ENCODE data around the gene CXXC4. TPM values are rescaled to one million over a fixed set of nuclear protein-coding genes. Genes with fewer than 3 reads are reported as not detected.

Gene CXXC4
- polyA plus RNA-seq, 3 donors, result not detected

- no peak for DNase-seq
- H3K9me3 Mint-ChIP-seq, result peaks cover 0 to 5% (median 0%) of the 10 kb centered on the region in 7 donors
- TF ChIP-seq CTCF (IDR thresholded peaks at IDR 0.05), result no peak
- no peaks in the 10 kb centered on the region for H3K36me3 Mint-ChIP-seq
- no peak overlapping the region for H3K27ac Mint-ChIP-seq
- no peaks in the 10 kb centered on the region for H3K9me3 ChIP-seq (replicated peaks in 1 of 2; ENCODE audit: control insufficient read depth in 1 of 2, insufficient read depth in 1 of 2, low read length in 2 of 2)
- H3K27me3 Mint-ChIP-seq (ENCODE audit: low read depth in 3 of 3), result peaks cover 0 to 1% (median 0%) of the 10 kb centered on the region in 3 donors
- H3K27me3 ChIP-seq (ENCODE audit: control insufficient read depth in 2 of 2, insufficient read depth in 2 of 2, low read length in 2 of 2), result no peaks in the 10 kb centered on the region
- intact Hi-C loops (cut with micrococcal nuclease), result no loop called here
- no peaks in the 10 kb centered on the region for H3K4me1 ChIP-seq (ENCODE audit: control insufficient read depth in 1 of 2, insufficient read depth in 2 of 2, low read length in 2 of 2)
- no peak overlapping the region for H3K4me2 ChIP-seq (replicated peaks; ENCODE audit: extremely low read depth, low read length, poor library complexity, severe bottlenecking)
- H3K36me3 ChIP-seq (replicated peaks in 1 of 2; ENCODE audit: control insufficient read depth in 1 of 2, insufficient read depth in 2 of 2, low read length in 2 of 2), result no peaks in the 10 kb centered on the region
- no peak overlapping the region for H3K9ac ChIP-seq (ENCODE audit: insufficient read depth, low read length, poor library complexity, severe bottlenecking)
- WGBS (ENCODE audit: insufficient coverage), result 90% methylated on average over 2 of the region's 2 CpGs
- no peak overlapping the region for H3K4me3 Mint-ChIP-seq
- no peaks in the 10 kb centered on the region for H4K20me1 ChIP-seq (ENCODE audit: insufficient read depth, low read length)
- no peak overlapping the region for H3K27ac ChIP-seq (ENCODE audit: low read depth in 1 of 2, low read length in 2 of 2)
- no peak overlapping the region for H2AFZ ChIP-seq (ENCODE audit: insufficient read depth, low read depth, low read length, poor library complexity, severe bottlenecking)
- no peak overlapping the region for H3K4me3 ChIP-seq (replicated peaks in 1 of 3; ENCODE audit: low read depth in 2 of 3, low read length in 3 of 3)
- H3K4me1 Mint-ChIP-seq, result no peaks in the 10 kb centered on the region
- H3K79me2 ChIP-seq (ENCODE audit: insufficient read depth, low read length), result no peaks in the 10 kb centered on the region
Measured at GRCh38 chr4:104532677-104533076, 38.0 kb upstream of the CXXC4 start.

- no peak overlapping the region for H3K4me3 ChIP-seq (replicated peaks in 1 of 3; ENCODE audit: low read depth in 2 of 3, low read length in 3 of 3)
- intact Hi-C loops (cut with micrococcal nuclease), result no loop called here
- Mint-ChIP-seq H3K9me3 (peaks cover 0 to 5% (median 3%) of the 10 kb centered on the region in 7 donors), H3K27ac (no peak overlapping the region), H3K27me3 (ENCODE audit: low read depth in 3 of 3) (peaks cover 0 to 1% (median 0%) of the 10 kb centered on the region in 3 donors), H3K4me3 (no peak overlapping the region), H3K36me3 (no peaks in the 10 kb centered on the region), H3K4me1 (no peaks in the 10 kb centered on the region)
- no peaks in the 10 kb centered on the region for H3K4me1 ChIP-seq (ENCODE audit: control insufficient read depth in 1 of 2, insufficient read depth in 2 of 2, low read length in 2 of 2)
- no peak overlapping the region for H3K9ac ChIP-seq (ENCODE audit: insufficient read depth, low read length, poor library complexity, severe bottlenecking)
- no peaks in the 10 kb centered on the region for H3K79me2 ChIP-seq (ENCODE audit: insufficient read depth, low read length)
- H3K27me3 ChIP-seq (ENCODE audit: control insufficient read depth in 2 of 2, insufficient read depth in 2 of 2, low read length in 2 of 2), result no peaks in the 10 kb centered on the region
- H3K9me3 ChIP-seq (replicated peaks in 1 of 2; ENCODE audit: control insufficient read depth in 1 of 2, insufficient read depth in 1 of 2, low read length in 2 of 2), result no peaks in the 10 kb centered on the region
- WGBS (ENCODE audit: insufficient coverage), result no CpG with 5 or more reads among the region's 1 CpG
- H3K27ac ChIP-seq (ENCODE audit: low read depth in 1 of 2, low read length in 2 of 2), result no peak overlapping the region
- TF ChIP-seq CTCF (IDR thresholded peaks at IDR 0.05), result no peak
- no peaks in the 10 kb centered on the region for H3K36me3 ChIP-seq (replicated peaks in 1 of 2; ENCODE audit: control insufficient read depth in 1 of 2, insufficient read depth in 2 of 2, low read length in 2 of 2)
- H2AFZ ChIP-seq (ENCODE audit: insufficient read depth, low read depth, low read length, poor library complexity, severe bottlenecking), result no peak overlapping the region
- H3K4me2 ChIP-seq (replicated peaks; ENCODE audit: extremely low read depth, low read length, poor library complexity, severe bottlenecking), result no peak overlapping the region
- no peak for DNase-seq
- H4K20me1 ChIP-seq (ENCODE audit: insufficient read depth, low read length), result no peaks in the 10 kb centered on the region
Measured at GRCh38 chr4:104531390-104531789, 36.7 kb upstream of the CXXC4 start.

All from CD14-positive monocyte (primary cell).